ENCODE results near the gene USP22. TPM values are rescaled to one million over a fixed set of nuclear protein-coding genes. Genes with fewer than 3 reads are reported as not detected.
A peak's percentile ranks its signal among the peaks of the same experiment; 100 is the strongest.
"Not testable (repeated sequence)": the region's sequence is repeated elsewhere in the genome, so short reads cannot be mapped to it uniquely, and the experiment has no call there.

USP22 gene
- total RNA-seq (100 to 1,000 TPM; 131 to 168 TPM), polyA plus RNA-seq (10 to 100 TPM; 21.5 to 41.5 TPM)
- long read RNA-seq, donor 1, full-length matches to known transcripts, result 2 of 60 reads
- long read RNA-seq, donor 1, partial matches to known transcripts, result 4 of 60 reads
- long read RNA-seq, donor 1, other reads (novel, unspliced or antisense), result 54 of 60 reads
- long read RNA-seq, donor 2, full-length matches to known transcripts, result 11 of 44 reads
- long read RNA-seq, donor 2, partial matches to known transcripts, result 4 of 44 reads
- long read RNA-seq, donor 2, other reads (novel, unspliced or antisense), result 29 of 44 reads

DNA sequence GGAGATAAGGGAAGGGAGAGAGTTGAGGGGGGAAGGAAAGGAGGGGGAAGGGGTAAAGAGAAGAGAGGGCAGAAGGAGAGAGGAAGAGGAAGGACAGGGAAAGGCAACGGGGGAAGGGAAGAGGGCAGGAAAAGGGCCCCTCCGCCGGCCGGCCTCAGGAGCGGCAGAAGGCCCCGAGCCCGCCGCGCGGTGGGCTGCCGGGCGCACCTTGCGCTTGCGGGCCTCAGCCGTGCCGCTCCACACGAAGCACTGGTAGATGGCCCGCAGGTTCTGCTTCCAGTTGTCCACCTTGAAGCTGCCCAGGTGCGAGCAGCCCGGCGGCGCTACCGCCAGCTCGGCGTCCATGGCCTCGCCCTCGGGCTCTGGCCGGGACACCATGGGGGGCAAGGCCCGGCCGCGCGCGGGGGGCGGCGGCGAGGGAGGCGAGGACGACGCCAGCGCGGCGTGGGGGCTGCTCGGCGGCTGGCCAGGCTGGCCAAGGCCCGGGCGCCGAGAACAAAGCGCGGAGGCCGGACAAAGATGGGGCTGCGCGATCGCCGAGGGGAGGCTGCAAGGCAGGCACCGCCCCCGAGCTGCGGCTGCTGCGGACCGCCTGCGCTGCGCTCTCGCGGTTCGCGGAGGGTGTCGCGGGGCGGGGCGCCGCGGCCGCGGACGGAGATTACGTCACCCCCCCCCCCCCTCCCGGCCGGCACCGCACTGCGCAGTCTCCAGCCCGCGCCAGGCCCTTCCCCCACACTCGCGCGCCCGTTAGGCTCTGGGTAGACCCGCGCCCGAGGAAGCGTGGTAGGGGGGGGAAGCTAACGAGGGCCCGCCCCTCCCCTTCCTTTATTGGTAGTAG lies at the start of gene USP22:
Gene USP22, minus strand, starts transcription at position 554 of the 838 bp plus-strand sequence. Its CDS starts 176 bp downstream, at position 378.
- intact Hi-C loops (cut with DNase I), result loop anchor here in 1 of 2 donors (2.0 to 10.0 kb wide), 2 partner anchors 212 to 244 kb away; partner anchors contain the start of gene NATD1
- Histone ChIP-seq H3K4me3 (ENCODE audit: low read length in 2 of 2) (peak within 1 kb of the TSS; percentile 90 to 100), H3K4me1 (ENCODE audit: control insufficient read depth in 1 of 2, insufficient read depth in 2 of 2, low read length in 2 of 2) (peaks cover 0 to 2% of the 10 kb centered on the region in 2 donors), H3K27me3 (ENCODE audit: control insufficient read depth in 1 of 2, insufficient read depth in 2 of 2, low read length in 1 of 2) (no peaks in the 10 kb centered on the region), H3K36me3 (ENCODE audit: control insufficient read depth in 1 of 2, insufficient read depth in 2 of 2, low read length in 1 of 2) (no peaks in the 10 kb centered on the region), H3K27ac (ENCODE audit: low read depth in 1 of 2, low read length in 2 of 2) (peak within 1 kb of the TSS; percentile 88 to 97), H3K9me3 (ENCODE audit: control insufficient read depth, low read length) (no peaks in the 10 kb centered on the region)
- no peak for DNase-seq
- ATAC-seq (ENCODE audit: low FRiP score), result peak; percentile 84
- 0 to 1% methylated on average over 44 to 91 of the region's 91 CpGs for WGBS, 2 donors

DNA sequence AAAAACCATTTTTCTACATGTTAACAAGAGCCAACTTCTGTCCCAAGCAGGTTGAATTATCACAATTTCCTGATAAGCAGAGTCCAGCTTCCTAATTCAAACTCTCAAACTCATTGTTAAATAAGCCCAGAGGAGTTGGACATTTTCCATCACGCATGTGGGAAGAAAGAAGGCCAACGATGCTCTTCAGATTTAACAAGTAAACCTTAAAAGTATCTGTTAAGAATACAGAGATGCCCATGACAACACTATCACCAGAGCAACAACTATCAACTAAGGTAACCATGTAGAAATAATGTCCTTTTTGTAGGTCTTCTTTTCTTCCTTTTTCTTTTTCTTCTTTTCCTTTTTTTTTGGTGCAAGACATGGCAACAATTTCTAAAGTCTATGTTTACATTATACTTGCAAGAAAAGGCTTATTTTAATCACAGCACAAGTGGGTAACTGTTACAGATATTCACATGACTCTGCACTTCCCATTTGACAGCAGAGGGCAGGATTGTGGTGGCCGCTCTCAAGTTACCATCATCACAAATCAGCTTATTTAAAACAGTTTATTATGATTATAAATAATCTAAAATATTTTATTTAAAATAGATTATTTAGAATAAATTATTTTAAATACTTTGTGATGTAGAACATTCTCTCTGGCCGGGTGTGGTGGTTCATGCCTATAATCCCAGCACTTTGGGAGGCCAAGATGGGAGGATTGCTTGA lies 48.2 kb upstream of the USP22 start:
- no peak for DNase-seq
- no peaks in the 10 kb centered on the region for H3K36me3 ChIP-seq (ENCODE audit: control insufficient read depth in 1 of 2, insufficient read depth in 2 of 2, low read length in 1 of 2)
- intact Hi-C loops (cut with DNase I), result no loop called here
- 49 to 56% methylated on average over 4 of the region's 4 CpGs for WGBS, 2 donors
- H3K4me3 ChIP-seq (ENCODE audit: low read length in 2 of 2), result no peak overlapping the region
- no peak overlapping the region for H3K27ac ChIP-seq (ENCODE audit: low read depth in 1 of 2, low read length in 2 of 2)
- H3K27me3 ChIP-seq (ENCODE audit: control insufficient read depth in 1 of 2, insufficient read depth in 2 of 2, low read length in 1 of 2), result no peaks in the 10 kb centered on the region
- no peaks in the 10 kb centered on the region for H3K4me1 ChIP-seq (ENCODE audit: control insufficient read depth in 1 of 2, insufficient read depth in 2 of 2, low read length in 2 of 2)
- no peaks in the 10 kb centered on the region for H3K9me3 ChIP-seq (ENCODE audit: control insufficient read depth, low read length)
- ATAC-seq (ENCODE audit: low FRiP score), result no peak

DNA sequence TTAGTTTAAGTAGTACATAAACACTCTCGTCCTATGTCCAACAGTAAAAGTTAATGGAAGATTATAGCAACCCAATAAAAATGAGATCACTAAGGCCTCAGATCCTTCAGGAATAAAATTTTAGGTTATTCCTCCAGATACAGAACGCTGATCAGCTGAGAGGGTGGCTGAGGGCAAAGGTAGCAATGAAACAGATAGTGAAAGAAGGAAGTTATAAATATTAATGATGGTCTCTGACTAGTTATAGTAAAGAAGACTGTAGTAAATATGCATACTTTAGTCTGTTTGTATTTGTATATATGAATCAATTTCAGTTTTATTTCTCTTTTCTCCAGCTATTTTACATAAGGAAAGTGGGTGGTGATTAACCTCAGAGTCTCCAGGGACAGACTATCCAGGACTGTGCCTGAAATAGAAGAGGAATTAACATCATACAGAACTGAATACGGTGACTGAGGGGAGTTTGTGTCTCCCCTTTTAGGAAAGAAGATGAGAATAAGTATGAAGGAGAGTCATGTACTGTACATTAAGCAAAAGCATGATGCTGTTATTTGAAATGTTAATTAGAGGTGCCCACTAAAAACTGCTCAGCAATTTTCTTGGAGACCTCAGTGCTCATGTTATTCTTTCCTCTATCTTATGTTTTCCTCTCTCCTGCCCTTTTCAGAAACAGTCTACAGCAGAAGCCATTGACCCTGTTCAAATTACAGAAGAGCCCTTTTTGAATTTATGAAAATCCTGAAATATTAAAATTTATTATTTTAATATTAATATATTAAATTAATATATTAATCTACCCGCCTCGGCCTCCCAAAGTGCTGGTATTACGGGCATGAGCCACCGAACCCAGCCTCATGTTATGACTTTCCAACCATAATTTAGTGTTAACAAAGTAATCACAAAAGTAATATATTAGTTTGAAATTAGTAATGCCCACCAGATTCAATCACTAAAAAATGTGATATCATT lies 47.4 kb upstream of the USP22 start:
- no peaks in the 10 kb centered on the region for H3K36me3 ChIP-seq (ENCODE audit: control insufficient read depth in 1 of 2, insufficient read depth in 2 of 2, low read length in 1 of 2)
- 79 to 80% methylated on average over 7 of the region's 7 CpGs for WGBS, 2 donors
- intact Hi-C loops (cut with DNase I), result no loop called here

DNA sequence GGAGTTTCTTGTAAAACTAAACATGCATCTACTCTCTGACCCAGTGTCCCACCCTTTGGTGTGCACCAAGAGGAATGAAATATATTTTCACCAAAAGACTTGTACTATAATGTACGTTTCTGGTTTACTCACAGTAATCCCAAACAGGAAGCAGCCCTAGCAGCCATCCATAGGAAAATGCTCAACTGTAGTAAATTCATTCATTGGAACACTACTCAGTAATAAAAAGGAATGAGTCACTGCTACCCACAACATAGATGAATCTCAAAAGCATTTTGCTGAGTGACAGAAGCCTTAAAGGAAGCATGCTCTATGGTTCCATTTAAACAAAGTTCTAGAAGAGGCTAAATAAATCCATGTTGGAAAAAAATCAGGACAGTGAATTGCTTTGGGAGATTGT lies 46.3 kb upstream of the USP22 start:
- H3K36me3 ChIP-seq (ENCODE audit: control insufficient read depth in 1 of 2, insufficient read depth in 2 of 2, low read length in 1 of 2), result no peaks in the 10 kb centered on the region
- WGBS, 2 donors, result 82% methylated on average over 1 of the region's 1 CpG
- intact Hi-C loops (cut with DNase I), result no loop called here
- H3K27ac ChIP-seq (ENCODE audit: low read depth in 1 of 2, low read length in 2 of 2), result no peak overlapping the region
- no peaks in the 10 kb centered on the region for H3K4me1 ChIP-seq (ENCODE audit: control insufficient read depth in 1 of 2, insufficient read depth in 2 of 2, low read length in 2 of 2)
- no peak for DNase-seq
- no peaks in the 10 kb centered on the region for H3K27me3 ChIP-seq (ENCODE audit: control insufficient read depth in 1 of 2, insufficient read depth in 2 of 2, low read length in 1 of 2)
- H3K4me3 ChIP-seq (ENCODE audit: low read length in 2 of 2), result no peak overlapping the region
- no peak for ATAC-seq (ENCODE audit: low FRiP score)
- no peaks in the 10 kb centered on the region for H3K9me3 ChIP-seq (ENCODE audit: control insufficient read depth, low read length)

More for the DNA sequence above, 47.4 kb upstream of the USP22 start:
- ATAC-seq (ENCODE audit: low FRiP score), result no peak
- H3K9me3 ChIP-seq (ENCODE audit: control insufficient read depth, low read length), result no peaks in the 10 kb centered on the region
- no peak overlapping the region for H3K27ac ChIP-seq (ENCODE audit: low read depth in 1 of 2, low read length in 2 of 2)
- no peak for DNase-seq
- H3K4me1 ChIP-seq (ENCODE audit: control insufficient read depth in 1 of 2, insufficient read depth in 2 of 2, low read length in 2 of 2), result no peaks in the 10 kb centered on the region
- no peaks in the 10 kb centered on the region for H3K27me3 ChIP-seq (ENCODE audit: control insufficient read depth in 1 of 2, insufficient read depth in 2 of 2, low read length in 1 of 2)
- H3K4me3 ChIP-seq (ENCODE audit: low read length in 2 of 2), result no peak overlapping the region

DNA sequence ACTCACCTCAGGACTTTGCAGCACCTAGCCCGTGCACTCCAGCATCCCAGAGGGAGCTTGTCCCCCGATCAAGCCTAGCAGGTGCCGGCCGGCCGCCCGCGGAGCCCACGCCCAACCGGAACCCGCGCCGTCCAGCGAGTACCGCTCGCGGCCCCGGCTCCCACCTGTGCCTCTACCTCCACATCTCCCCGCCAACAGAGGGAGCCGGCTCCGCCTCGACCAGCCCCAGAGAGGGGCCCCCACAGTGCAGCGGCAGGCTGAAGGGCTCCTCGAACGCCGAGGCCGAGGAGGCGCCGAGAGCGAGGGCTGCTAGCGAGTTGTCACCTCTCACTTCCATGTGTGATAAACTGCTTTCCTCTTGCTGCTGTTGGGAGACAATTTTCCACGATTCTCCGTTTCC lies 42.9 kb upstream of the USP22 start:
- Histone ChIP-seq H3K36me3 (ENCODE audit: control insufficient read depth in 1 of 2, insufficient read depth in 2 of 2, low read length in 1 of 2) (no peaks in the 10 kb centered on the region), H3K4me3 (ENCODE audit: low read length in 2 of 2) (no peak overlapping the region), H3K9me3 (ENCODE audit: control insufficient read depth, low read length) (no peaks in the 10 kb centered on the region), H3K27ac (ENCODE audit: low read depth in 1 of 2, low read length in 2 of 2) (no peak overlapping the region), H3K4me1 (ENCODE audit: control insufficient read depth in 1 of 2, insufficient read depth in 2 of 2, low read length in 2 of 2) (no peaks in the 10 kb centered on the region), H3K27me3 (ENCODE audit: control insufficient read depth in 1 of 2, insufficient read depth in 2 of 2, low read length in 1 of 2) (no peaks in the 10 kb centered on the region)
- 84 to 90% methylated on average over 32 of the region's 32 CpGs for WGBS, 2 donors
- DNase-seq, result no peak
- ATAC-seq (ENCODE audit: low FRiP score), result no peak
- intact Hi-C loops (cut with DNase I), result no loop called here

DNA sequence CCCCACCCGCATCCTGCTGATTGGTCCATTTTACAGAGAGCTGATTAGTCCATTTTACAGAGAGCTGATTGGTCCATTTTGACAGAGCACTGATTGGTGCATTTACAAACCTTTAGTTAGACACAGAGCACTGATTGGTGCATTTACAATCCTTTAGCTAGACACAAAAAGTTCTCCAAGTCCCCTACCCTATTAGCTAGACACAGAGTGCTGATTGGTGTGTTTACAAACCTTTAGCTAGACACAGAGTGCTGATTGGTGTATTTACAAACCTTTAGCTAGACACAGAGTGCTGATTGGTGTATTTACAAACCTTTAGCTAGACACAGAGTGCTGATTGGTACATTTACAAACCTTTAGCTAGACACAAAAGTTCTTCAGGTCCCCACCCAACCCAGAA lies 42.5 kb upstream of the USP22 start:
- H3K4me3 ChIP-seq (ENCODE audit: low read length in 2 of 2); H3K4me1 ChIP-seq (ENCODE audit: control insufficient read depth in 1 of 2, insufficient read depth in 2 of 2, low read length in 2 of 2); H3K27me3 ChIP-seq (ENCODE audit: control insufficient read depth in 1 of 2, insufficient read depth in 2 of 2, low read length in 1 of 2); DNase-seq; H3K9me3 ChIP-seq (ENCODE audit: control insufficient read depth, low read length); H3K27ac ChIP-seq (ENCODE audit: low read depth in 1 of 2, low read length in 2 of 2); intact Hi-C loops (cut with DNase I); H3K36me3 ChIP-seq (ENCODE audit: control insufficient read depth in 1 of 2, insufficient read depth in 2 of 2, low read length in 1 of 2); ATAC-seq (ENCODE audit: low FRiP score): not testable (repeated sequence)
- 90 to 93% methylated on average over 1 of the region's 1 CpG for WGBS, 2 donors

DNA sequence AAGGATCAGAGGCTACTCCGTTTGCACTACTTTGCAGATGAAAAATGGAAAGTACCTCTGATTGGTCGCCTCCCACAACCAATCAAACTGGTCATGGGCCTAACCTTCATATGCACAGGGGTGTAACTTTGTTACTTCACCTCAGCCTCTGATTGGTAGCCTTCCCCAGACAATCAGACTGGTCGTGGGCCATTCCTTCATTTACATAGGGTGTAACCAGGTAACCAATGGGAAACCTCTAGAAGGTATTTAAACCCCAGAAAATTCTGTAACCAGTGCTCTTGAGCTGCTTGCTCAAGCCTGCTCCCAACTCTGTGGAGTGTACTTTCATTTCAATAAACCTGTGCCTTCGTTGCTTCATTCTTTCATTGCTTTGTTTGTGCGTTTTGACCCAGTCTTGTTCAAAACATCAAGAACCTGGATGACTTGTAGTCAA lies 39.2 kb upstream of the USP22 start:
- 87 to 89% methylated on average over 5 of the region's 5 CpGs for WGBS, 2 donors
- H3K9me3 ChIP-seq (ENCODE audit: control insufficient read depth, low read length), result no peaks in the 10 kb centered on the region
- DNase-seq (no peak), ATAC-seq (ENCODE audit: low FRiP score) (no peak)
- H3K27ac ChIP-seq (ENCODE audit: low read depth in 1 of 2, low read length in 2 of 2), result no peak overlapping the region
- H3K36me3 ChIP-seq (ENCODE audit: control insufficient read depth in 1 of 2, insufficient read depth in 2 of 2, low read length in 1 of 2), result no peaks in the 10 kb centered on the region
- no peaks in the 10 kb centered on the region for H3K4me1 ChIP-seq (ENCODE audit: control insufficient read depth in 1 of 2, insufficient read depth in 2 of 2, low read length in 2 of 2)
- H3K27me3 ChIP-seq (ENCODE audit: control insufficient read depth in 1 of 2, insufficient read depth in 2 of 2, low read length in 1 of 2), result no peaks in the 10 kb centered on the region
- H3K4me3 ChIP-seq (ENCODE audit: low read length in 2 of 2), result no peak overlapping the region
- intact Hi-C loops (cut with DNase I), result no loop called here

DNA sequence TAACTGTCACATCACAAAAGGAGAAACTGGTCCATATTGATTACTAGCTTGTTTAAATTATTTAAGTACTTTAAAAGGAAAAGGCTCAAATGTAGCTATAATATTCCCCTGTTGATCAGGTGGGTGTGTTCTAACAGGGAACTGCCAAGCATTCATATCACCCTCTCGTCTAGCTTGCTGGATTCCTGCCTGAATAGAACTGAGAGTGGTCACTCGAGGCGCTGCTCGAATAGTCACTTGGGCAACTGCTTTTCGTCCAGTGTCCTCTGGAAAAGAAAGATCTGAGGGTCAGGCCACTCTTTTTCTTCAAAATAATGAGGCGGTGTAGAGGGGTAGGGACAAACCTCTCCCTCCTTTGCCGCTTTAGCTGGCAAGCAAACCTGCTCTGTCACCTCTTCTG lies 36.4 kb upstream of the USP22 start:
- 52% methylated on average over 7 of the region's 7 CpGs for WGBS, 2 donors
- Histone ChIP-seq H3K27me3 (ENCODE audit: control insufficient read depth in 1 of 2, insufficient read depth in 2 of 2, low read length in 1 of 2) (no peaks in the 10 kb centered on the region), H3K9me3 (ENCODE audit: control insufficient read depth, low read length) (no peaks in the 10 kb centered on the region), H3K4me1 (ENCODE audit: control insufficient read depth in 1 of 2, insufficient read depth in 2 of 2, low read length in 2 of 2) (no peaks in the 10 kb centered on the region), H3K36me3 (ENCODE audit: control insufficient read depth in 1 of 2, insufficient read depth in 2 of 2, low read length in 1 of 2) (no peaks in the 10 kb centered on the region), H3K27ac (ENCODE audit: low read depth in 1 of 2, low read length in 2 of 2) (no peak overlapping the region), H3K4me3 (ENCODE audit: low read length in 2 of 2) (no peak overlapping the region)
- ATAC-seq (ENCODE audit: low FRiP score), result no peak
- intact Hi-C loops (cut with DNase I), result no loop called here
- DNase-seq, result no peak
